Neural progenitor cell (in vitro differentiated cells): ENCODE data around the gene EMP1. TPM values are rescaled to one million over a fixed set of nuclear protein-coding genes. Genes with fewer than 3 reads are reported as not detected.

Experiments used
- DNase-seq: peaks from one replicate; pipeline ENCODE4 v3.0.0-alpha.2; 2016; ENCODE audit warnings: low spot score
- H2AFZ ChIP-seq: fragments of 200-600 bp; sonication (generic); replicated peaks from 2 replicates; pipeline ENCODE4 v1.6.1; 2016; ENCODE audit warnings: antibody characterized with exemption
- H3F3A ChIP-seq: fragments of 200-600 bp; sonication (generic); 2 replicates; pipeline ENCODE4 v1.6.1; 2016; ENCODE audit warnings: antibody characterized with exemption, low read depth
- H3K27ac ChIP-seq: fragments of 200-600 bp; sonication (generic); 2 replicates; pipeline ENCODE4 v1.5.1; 2016; ENCODE audit warnings: mild to moderate bottlenecking
- H3K27me3 ChIP-seq: fragments of 200-600 bp; sonication (generic); 2 replicates; pipeline ENCODE4 v1.6.1; 2016; ENCODE audit warnings: mild to moderate bottlenecking, moderate library complexity
- H3K36me3 ChIP-seq: fragments of 200-600 bp; sonication (generic); 2 replicates; pipeline ENCODE4 v1.5.1; 2016
- H3K4me1 ChIP-seq: fragments of 200-600 bp; sonication (generic); 2 replicates; pipeline ENCODE4 v1.6.1; 2016; ENCODE audit warnings: mixed run types
- H3K4me2 ChIP-seq: fragments of 200-600 bp; sonication (generic); 2 replicates; pipeline ENCODE4 v1.6.1; 2016
- H3K4me3 ChIP-seq: fragments of 200-600 bp; sonication (generic); 2 replicates; pipeline ENCODE4 v1.5.1; 2016
- H3K79me2 ChIP-seq: fragments of 200-600 bp; sonication (generic); 2 replicates; pipeline ENCODE4 v1.6.1; 2016; ENCODE audit warnings: low read depth
- H3K9ac ChIP-seq: fragments of 200-600 bp; sonication (generic); 2 replicates; pipeline ENCODE4 v1.6.1; 2016
- H3K9me3 ChIP-seq: fragments of 200-600 bp; sonication (generic); 2 replicates; pipeline ENCODE4 v1.5.1; 2016; ENCODE audit warnings: low read depth
- H4K20me1 ChIP-seq: fragments of 200-600 bp; sonication (generic); 2 replicates; pipeline ENCODE4 v1.6.1; 2016; ENCODE audit warnings: low read depth
- H3K27ac Mint-ChIP-seq: 3 replicates; pipeline ENCODE4 v1.8.0; 2021; ENCODE audit warnings: mixed read lengths
- H3K27me3 Mint-ChIP-seq: 2 replicates; pipeline ENCODE4 v1.8.0; 2022; ENCODE audit warnings: low read depth, mild to moderate bottlenecking, inconsistent platforms, moderate library complexity, mixed read lengths; ENCODE audit not compliant: insufficient read depth
- H3K36me3 Mint-ChIP-seq: 3 replicates; pipeline ENCODE4 v1.8.0; 2021; ENCODE audit warnings: mixed read lengths
- H3K4me1 Mint-ChIP-seq: 3 replicates; pipeline ENCODE4 v1.8.0; 2021; ENCODE audit warnings: mixed read lengths
- H3K4me3 Mint-ChIP-seq: 3 replicates; pipeline ENCODE4 v1.8.0; 2021; ENCODE audit warnings: mild to moderate bottlenecking, moderate library complexity, mixed read lengths
- H3K9me3 Mint-ChIP-seq: 3 replicates; pipeline ENCODE4 v1.8.0; 2020; ENCODE audit warnings: mixed read lengths
- CTCF ChIP-seq: fragments of 200-600 bp; sonication (generic); IDR thresholded peaks from 2 replicates; pipeline ENCODE4 v1.5.1; 2017; ENCODE audit warnings: antibody characterized with exemption, mild to moderate bottlenecking
- EZH2 ChIP-seq: fragments of 200-600 bp; sonication (generic); IDR thresholded peaks from 2 replicates; pipeline ENCODE4 v1.6.1; 2017; ENCODE audit warnings: antibody characterized with exemption, mild to moderate bottlenecking, moderate library complexity
- EZH2phosphoT487 ChIP-seq: fragments of 200-600 bp; sonication (generic); IDR thresholded peaks from 2 replicates; pipeline ENCODE4 v1.6.1; 2017; ENCODE audit warnings: antibody characterized with exemption
- total RNA-seq: library from RNA; depleted of rRNA; stranded (reverse); fragments of >200 nt; gene quantifications from 2 replicates; pipeline ENCODE4 v1.2.3, GENCODE V29; 2015; ENCODE audit warnings: low replicate concordance

EMP1 gene
- total RNA-seq, 1 donor from 2014 or later, result not detected

GRCh38 chr12:13211859-13212664, 15.5 kb downstream of the EMP1 start:
- Mint-ChIP-seq H3K4me1 (peaks cover 49% of the 10 kb centered on the region), H3K27me3 (peaks cover 2% of the 10 kb centered on the region), H3K4me3 (no peak overlapping the region), H3K36me3 (peaks cover 10% of the 10 kb centered on the region), H3K9me3 (peaks cover 2% of the 10 kb centered on the region), H3K27ac (peak overlapping the region; percentile 62)
- Histone ChIP-seq H3K4me1 (peaks cover 17% of the 10 kb centered on the region), H4K20me1 (no peaks in the 10 kb centered on the region), H3K9ac (no peak overlapping the region), H2AFZ (peak overlapping the region; percentile 99), H3K4me3 (no peak overlapping the region), H3K27me3 (no peaks in the 10 kb centered on the region), H3K27ac (no peak overlapping the region), H3K9me3 (no peaks in the 10 kb centered on the region), H3K4me2 (no peak overlapping the region), H3F3A (peaks cover 7% of the 10 kb centered on the region), H3K36me3 (no peaks in the 10 kb centered on the region), H3K79me2 (no peaks in the 10 kb centered on the region)
- TF ChIP-seq CTCF (peak; percentile 92), EZH2 (no peak)
- DNase-seq, result peak; percentile 83

- peak; percentile 16 for DNase-seq
- Histone ChIP-seq H3K9ac (no peak overlapping the region), H3K4me3 (no peak overlapping the region), H2AFZ (no peak overlapping the region), H3K27ac (no peak overlapping the region), H3F3A (peaks cover 4% of the 10 kb centered on the region), H3K4me2 (no peak overlapping the region), H3K4me1 (peaks cover 14% of the 10 kb centered on the region), H3K9me3 (no peaks in the 10 kb centered on the region), H3K79me2 (no peaks in the 10 kb centered on the region), H3K36me3 (no peaks in the 10 kb centered on the region), H3K27me3 (no peaks in the 10 kb centered on the region), H4K20me1 (no peaks in the 10 kb centered on the region)
- Mint-ChIP-seq H3K4me3 (no peak overlapping the region), H3K9me3 (peaks cover 10% of the 10 kb centered on the region), H3K36me3 (peaks cover 14% of the 10 kb centered on the region), H3K27me3 (peaks cover under 1% of the 10 kb centered on the region), H3K27ac (no peak overlapping the region), H3K4me1 (peaks cover 24% of the 10 kb centered on the region)
- TF ChIP-seq EZH2 (no peak), CTCF (no peak), EZH2phosphoT487 (no peak)
These were observed 18.5 kb downstream of the EMP1 start for GRCh38 chr12:13215056-13215455.

- H3K36me3 ChIP-seq, result no peaks in the 10 kb centered on the region
- H3F3A ChIP-seq, result no peaks in the 10 kb centered on the region
- no peak overlapping the region for H3K27ac ChIP-seq
- H3K4me1 ChIP-seq, result no peaks in the 10 kb centered on the region
- Mint-ChIP-seq H3K9me3 (peaks cover 11% of the 10 kb centered on the region), H3K4me3 (no peak overlapping the region), H3K27me3 (peaks cover 3% of the 10 kb centered on the region), H3K4me1 (peaks cover 4% of the 10 kb centered on the region), H3K27ac (no peak overlapping the region), H3K36me3 (peaks cover 14% of the 10 kb centered on the region)
- H4K20me1 ChIP-seq, result no peaks in the 10 kb centered on the region
- no peaks in the 10 kb centered on the region for H3K27me3 ChIP-seq
- H3K9me3 ChIP-seq, result no peaks in the 10 kb centered on the region
- H3K9ac ChIP-seq, result no peak overlapping the region
- TF ChIP-seq EZH2, result no peak
- H3K4me3 ChIP-seq, result no peak overlapping the region
- no peak for DNase-seq
- H2AFZ ChIP-seq, result no peak overlapping the region
- no peaks in the 10 kb centered on the region for H3K79me2 ChIP-seq
- no peak overlapping the region for H3K4me2 ChIP-seq
These were observed 22.1 kb downstream of the EMP1 start for GRCh38 chr12:13218641-13219040.

- no peak overlapping the region for H3K4me2 ChIP-seq
- H4K20me1 ChIP-seq, result no peaks in the 10 kb centered on the region
- no peak for TF ChIP-seq EZH2
- no peak for TF ChIP-seq CTCF
- no peak for TF ChIP-seq EZH2phosphoT487
- H3K36me3 ChIP-seq, result no peaks in the 10 kb centered on the region
- H3K9me3 ChIP-seq, result no peaks in the 10 kb centered on the region
- Mint-ChIP-seq H3K4me3 (no peak overlapping the region), H3K27me3 (peaks cover 3% of the 10 kb centered on the region), H3K4me1 (peaks cover 4% of the 10 kb centered on the region), H3K36me3 (peaks cover 10% of the 10 kb centered on the region), H3K9me3 (peaks cover 11% of the 10 kb centered on the region), H3K27ac (no peak overlapping the region)
- no peak overlapping the region for H3K9ac ChIP-seq
- no peak overlapping the region for H3K27ac ChIP-seq
- no peaks in the 10 kb centered on the region for H3K79me2 ChIP-seq
- no peak overlapping the region for H2AFZ ChIP-seq
- DNase-seq, result no peak
- H3F3A ChIP-seq, result no peaks in the 10 kb centered on the region
- no peak overlapping the region for H3K4me3 ChIP-seq
- H3K4me1 ChIP-seq, result no peaks in the 10 kb centered on the region
- H3K27me3 ChIP-seq, result no peaks in the 10 kb centered on the region
These were observed 22.8 kb downstream of the EMP1 start for GRCh38 chr12:13219320-13219719.
